Right lung (tissue), 5 donors: ENCODE measurements around the gene ISLR. TPM values are rescaled to one million over a fixed set of nuclear protein-coding genes. Genes with fewer than 3 reads are reported as not detected.

Source experiments
- DNase-seq, 2 donors: peaks; one replicate each; pipeline ENCODE4 v3.0.0-alpha.2; 2013
- polyA plus RNA-seq, 5 donors: library from polyadenylated mRNA; unstranded; fragments of 120-200 nt; gene quantifications; one replicate each; pipeline versions ENCODE4 v1.2.1 to v1.2.3, GENCODE V29; 2013; ENCODE audit warnings: inconsistent platforms in 1 of 5, low replicate concordance in 1 of 5; ENCODE audit not compliant: insufficient read length in 5 of 5, insufficient read depth in 1 of 5

The ISLR gene
- polyA plus RNA-seq, 5 donors: 45.1 to 65.2 (median 54.5) TPM

- DNase-seq: no peak
Measured at GRCh38 chr15:74188216-74188615, 14.7 kb downstream of the ISLR start.

- no peak for DNase-seq
Measured at GRCh38 chr15:74191798-74192197, 18.3 kb downstream of the ISLR start.

- DNase-seq: no peak
Measured at GRCh38 chr15:74192751-74193150, 19.2 kb downstream of the ISLR start.

- DNase-seq: no peak
Measured at GRCh38 chr15:74193299-74193718, 19.8 kb downstream of the ISLR start.

GRCh38 chr15:74193905-74194304 lies 20.4 kb downstream of the ISLR start:
- no peak for DNase-seq

GRCh38 chr15:74194572-74195559 lies 21.4 kb downstream of the ISLR start:
- DNase-seq: no peak

GRCh38 chr15:74196175-74196574 lies 22.7 kb downstream of the ISLR start:
- peak in 1 of 2 donors; percentile 65 for DNase-seq

GRCh38 chr15:74197176-74197965 lies 23.9 kb downstream of the ISLR start:
- DNase-seq: no peak

GRCh38 chr15:74199297-74199652 lies 25.8 kb downstream of the ISLR start:
- DNase-seq: no peak

- no peak for DNase-seq
Measured at GRCh38 chr15:74200412-74200815, 26.9 kb downstream of the ISLR start.

- DNase-seq: no peak
Measured at GRCh38 chr15:74200871-74201419, 27.4 kb downstream of the ISLR start.

- no peak for DNase-seq
Measured at GRCh38 chr15:74201710-74202420, 28.4 kb downstream of the ISLR start.

GRCh38 chr15:74202452-74203401 lies 29.2 kb downstream of the ISLR start, which contains the start of gene STRA6:
Gene STRA6 (minus strand): TSS chr15:74202787. CDS start chr15:74202267, 520 bp downstream.
- DNase-seq: no peak

- DNase-seq: no peak
Measured at GRCh38 chr15:74203914-74204431, 30.5 kb downstream of the ISLR start.

GRCh38 chr15:74205582-74205947 lies 32.1 kb downstream of the ISLR start:
- DNase-seq: no peak

- no peak for DNase-seq
Measured at GRCh38 chr15:74206801-74207281, 33.3 kb downstream of the ISLR start.

- no peak for DNase-seq
Measured at GRCh38 chr15:74207652-74208440, 34.3 kb downstream of the ISLR start.

GRCh38 chr15:74208496-74208895 lies 35.0 kb downstream of the ISLR start:
- no peak for DNase-seq

- DNase-seq: no peak
Measured at GRCh38 chr15:74208901-74209559, 35.5 kb downstream of the ISLR start.
